GM19043 (cell line): Measurements from ENCODE around the gene TMEM150C.

Experiments used
- ATAC-seq: cut with Tn5 transposase; IDR thresholded peaks from one replicate; pipeline ENCODE4 v1.9.1; 2021; ENCODE audit warnings: low read depth; ENCODE audit not compliant: unreplicated experiment

Gene TMEM150C

GRCh38 chr4:82561786-82562563, at the start of gene TMEM150C:
TSS of gene TMEM150C (minus strand) at chr4:82561988. CDS start at chr4:82504657, 57,331 bp downstream.
- ATAC-seq: no peak

GRCh38 chr4:82611527-82611926, 49.7 kb upstream of the TMEM150C start:
- ATAC-seq: no peak

- no peak for ATAC-seq
Observed at GRCh38 chr4:82610041-82610440, 48.3 kb upstream of the TMEM150C start.

- ATAC-seq: no peak
Observed at GRCh38 chr4:82606622-82607021, 44.8 kb upstream of the TMEM150C start.

GRCh38 chr4:82604522-82604921, 42.7 kb upstream of the TMEM150C start:
- no peak for ATAC-seq

GRCh38 chr4:82601242-82602015, 39.6 kb upstream of the TMEM150C start:
- no peak for ATAC-seq

- no peak for ATAC-seq
Observed at GRCh38 chr4:82599336-82599735, 37.5 kb upstream of the TMEM150C start.

GRCh38 chr4:82594456-82594855, 32.7 kb upstream of the TMEM150C start:
- no peak for ATAC-seq

GRCh38 chr4:82593411-82593810, 31.6 kb upstream of the TMEM150C start:
- no peak for ATAC-seq

- ATAC-seq: no peak
Observed at GRCh38 chr4:82592639-82593038, 30.9 kb upstream of the TMEM150C start.

GRCh38 chr4:82591592-82591991, 29.8 kb upstream of the TMEM150C start:
- ATAC-seq: no peak

GRCh38 chr4:82589756-82590155, 28.0 kb upstream of the TMEM150C start:
- ATAC-seq: no peak

- ATAC-seq: no peak
Observed at GRCh38 chr4:82588771-82589270, 27.0 kb upstream of the TMEM150C start.

GRCh38 chr4:82587826-82588540, 26.2 kb upstream of the TMEM150C start:
- ATAC-seq: no peak

- no peak for ATAC-seq
Observed at GRCh38 chr4:82585690-82586435, 24.1 kb upstream of the TMEM150C start.

- no peak for ATAC-seq
Observed at GRCh38 chr4:82584931-82585330, 23.1 kb upstream of the TMEM150C start.

- no peak for ATAC-seq
Observed at GRCh38 chr4:82583897-82584587, 22.3 kb upstream of the TMEM150C start.

- ATAC-seq: no peak
Observed at GRCh38 chr4:82579932-82580331, 18.1 kb upstream of the TMEM150C start.

- no peak for ATAC-seq
Observed at GRCh38 chr4:82578935-82579334, 17.1 kb upstream of the TMEM150C start.

- no peak for ATAC-seq
Observed at GRCh38 chr4:82577451-82577850, 15.7 kb upstream of the TMEM150C start.
